Naive thymus-derived CD4-positive, alpha-beta T cell (primary cell): ENCODE data around the gene GABRD. TPM values are rescaled to one million over a fixed set of nuclear protein-coding genes. Genes with fewer than 3 reads are reported as not detected.

Experiments
- ATAC-seq: fragments of 150-1000 bp; cut with Tn5 transposase; 2 replicates; pipeline ENCODE4 v1.10.0; 2021; ENCODE audit warnings: mild to moderate bottlenecking, moderate library complexity
- CTCF ChIA-PET: fragments of 350-600 bp; sonication (Branson Sonifier 250); formaldehyde crosslinking; loops from one replicate; lab custom pipeline; 2021; ENCODE audit warnings: antibody characterized with exemption; lab: Charles Lee
- POLR2A ChIA-PET: fragments of 350-600 bp; sonication (Branson Sonifier 250); formaldehyde crosslinking; loops from one replicate; lab custom pipeline; 2021; ENCODE audit warnings: antibody characterized with exemption, inconsistent platforms; lab: Charles Lee
- DNase-seq, 9 donors: peaks; one replicate each; pipeline versions ENCODE4 v3.0.0 to v3.0.0-alpha.2; 2020 to 2022; ENCODE audit warnings: mixed read lengths in 1 of 9
- H3K27ac ChIP-seq: one replicate; pipeline ENCODE4 v1.7.0; 2013; ENCODE audit warnings: mild to moderate bottlenecking, low read depth, low read length, moderate library complexity
- H3K27me3 ChIP-seq, 2 donors: one replicate each; pipeline ENCODE4 v1.7.0; 2013; ENCODE audit warnings: low read length in 2 of 2, mild to moderate bottlenecking in 2 of 2, moderate library complexity in 2 of 2; ENCODE audit not compliant: control insufficient read depth in 2 of 2, insufficient read depth in 2 of 2
- H3K36me3 ChIP-seq, 3 experiments: 1 replicate in 2 of 3; 2 replicates in 1 of 3; pipeline ENCODE4 v1.7.0; 2013; ENCODE audit warnings: low read length in 3 of 3, mild to moderate bottlenecking in 3 of 3, moderate library complexity in 1 of 3; ENCODE audit not compliant: insufficient read depth in 3 of 3, control insufficient read depth in 2 of 3
- H3K4me1 ChIP-seq, 2 donors: one replicate each; pipeline ENCODE4 v1.7.0; 2013; ENCODE audit warnings: low read length in 2 of 2, mild to moderate bottlenecking in 2 of 2, moderate library complexity in 1 of 2; ENCODE audit not compliant: control insufficient read depth in 2 of 2, insufficient read depth in 2 of 2
- H3K4me3 ChIP-seq: 2 replicates; pipeline ENCODE4 v1.7.0; 2013; ENCODE audit warnings: mild to moderate bottlenecking, low read length
- H3K9me3 ChIP-seq, 3 experiments: 1 replicate in 2 of 3; 2 replicates in 1 of 3; pipeline ENCODE4 v1.7.0; 2013; ENCODE audit warnings: low read length in 3 of 3; ENCODE audit not compliant: control insufficient read depth in 2 of 3
- H3K27ac Mint-ChIP-seq, 9 donors: one replicate each; pipeline ENCODE4 v1.8.0; 2020 to 2022; ENCODE audit warnings: mixed read lengths in 9 of 9, mild to moderate bottlenecking in 8 of 9, moderate library complexity in 5 of 9, inconsistent platforms in 2 of 9
- H3K27me3 Mint-ChIP-seq, 5 donors: one replicate each; pipeline ENCODE4 v1.8.0; 2021 to 2022; ENCODE audit warnings: mixed read lengths in 5 of 5, mild to moderate bottlenecking in 1 of 5
- H3K36me3 Mint-ChIP-seq, 5 donors: one replicate each; pipeline ENCODE4 v1.8.0; 2020 to 2022; ENCODE audit warnings: mixed read lengths in 5 of 5, mild to moderate bottlenecking in 3 of 5, inconsistent platforms in 1 of 5
- H3K4me1 Mint-ChIP-seq, 7 donors: one replicate each; pipeline ENCODE4 v1.8.0; 2020 to 2022; ENCODE audit warnings: mixed read lengths in 7 of 7, mild to moderate bottlenecking in 3 of 7, inconsistent platforms in 1 of 7
- H3K4me3 Mint-ChIP-seq, 10 donors: one replicate each; pipeline ENCODE4 v1.8.0; 2020 to 2022; ENCODE audit warnings: mild to moderate bottlenecking in 10 of 10, mixed read lengths in 10 of 10, moderate library complexity in 6 of 10, inconsistent platforms in 2 of 10
- H3K9me3 Mint-ChIP-seq, 11 donors: one replicate each; pipeline ENCODE4 v1.8.0; 2020 to 2022; ENCODE audit warnings: mixed read lengths in 11 of 11, mild to moderate bottlenecking in 4 of 11, inconsistent platforms in 1 of 11, moderate library complexity in 1 of 11
- intact Hi-C, 2 donors: fragments of 100-400 bp; cut with micrococcal nuclease; formaldehyde crosslinking; loops; one replicate each; pipeline ENCODE4 v1.15.1; 2023
- polyA plus RNA-seq, 2 donors: library from polyadenylated mRNA; unstranded; fragments of 300-500 nt; fragmentation: Illumina TruSeq; gene quantifications; one replicate each; pipeline ENCODE4 v1.2.3, GENCODE V29; 2021
- total RNA-seq, 6 experiments: library from RNA in 5 of 6; stranded (reverse) in 5 of 6; gene quantifications; 1 replicate in 5 of 6; 2 replicates in 1 of 6; pipeline ENCODE4 v1.2.3 and lab custom pipeline; 2021 to 2026

The GABRD gene
- total and polyA plus RNA-seq, 7 experiments from 2014 or later, result 0.17 to 0.31 (median 0.21) TPM; not detected in 4

- H3K27me3 ChIP-seq, result no peaks in the 10 kb centered on the region
- Mint-ChIP-seq H3K27ac (no peak overlapping the region), H3K36me3 (no peaks in the 10 kb centered on the region), H3K27me3 (no peaks in the 10 kb centered on the region), H3K9me3 (no peaks in the 10 kb centered on the region), H3K4me1 (peaks cover 0 to 2% (median 0%) of the 10 kb centered on the region in 7 donors), H3K4me3 (no peak overlapping the region)
- H3K4me3 ChIP-seq, result no peak overlapping the region
- H3K36me3 ChIP-seq, result no peaks in the 10 kb centered on the region
- CTCF ChIA-PET, result interaction anchor here (1.6 kb wide), 1 partner anchor 14 kb away, joined by 3 read pairs; no protein-coding TSS in a partner anchor
- ATAC-seq (no peak), DNase-seq (no peak)
- H3K4me1 ChIP-seq, result no peaks in the 10 kb centered on the region
- POLR2A ChIA-PET, result no interaction called here
- no peaks in the 10 kb centered on the region for H3K9me3 ChIP-seq
- intact Hi-C loops, result no loop called here
- H3K27ac ChIP-seq, result no peak overlapping the region
Measured at GRCh38 chr1:2030076-2030871, 11.1 kb downstream of the GABRD start.

GRCh38 chr1:2031546-2032540 lies 12.7 kb downstream of the GABRD start:
- H3K4me3 ChIP-seq, result no peak overlapping the region
- Mint-ChIP-seq H3K4me1 (no peaks in the 10 kb centered on the region), H3K4me3 (no peak overlapping the region), H3K9me3 (no peaks in the 10 kb centered on the region), H3K36me3 (no peaks in the 10 kb centered on the region), H3K27ac (no peak overlapping the region), H3K27me3 (no peaks in the 10 kb centered on the region)
- intact Hi-C loops, result no loop called here
- no peaks in the 10 kb centered on the region for H3K36me3 ChIP-seq
- H3K27me3 ChIP-seq, result no peaks in the 10 kb centered on the region
- H3K9me3 ChIP-seq, result no peaks in the 10 kb centered on the region
- POLR2A ChIA-PET, result no interaction called here
- DNase-seq (no peak), ATAC-seq (no peak)
- CTCF ChIA-PET, result interaction anchor here (1.6 kb wide), 1 partner anchor 13 kb away, joined by 3 read pairs; no protein-coding TSS in a partner anchor
- H3K4me1 ChIP-seq, result no peaks in the 10 kb centered on the region
- H3K27ac ChIP-seq, result no peak overlapping the region

DNA sequence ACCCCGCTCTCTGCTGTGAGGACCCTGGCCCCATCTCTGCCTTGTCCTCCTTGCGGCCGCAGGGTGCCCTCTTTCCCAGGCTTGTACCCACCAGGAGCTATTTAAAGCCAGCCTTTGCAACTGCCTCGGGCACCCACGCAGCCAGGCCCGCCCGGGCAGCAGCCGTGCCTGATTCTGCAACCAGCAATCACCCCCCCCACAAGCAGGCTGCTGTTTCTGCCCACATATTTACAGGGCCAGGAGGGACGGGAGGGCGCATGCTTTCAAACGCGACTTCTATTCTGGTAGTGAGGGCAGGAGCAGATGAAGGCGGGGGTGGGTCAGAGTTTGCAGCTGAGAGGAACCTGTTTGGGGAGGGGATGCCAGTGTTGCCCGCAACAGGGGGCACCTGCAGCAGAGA lies 13.6 kb downstream of the GABRD start:
- POLR2A ChIA-PET, result no interaction called here
- no peak overlapping the region for H3K4me3 Mint-ChIP-seq

GRCh38 chr1:2033165-2033564 lies 14.0 kb downstream of the GABRD start:
- Histone ChIP-seq H3K27me3 (no peaks in the 10 kb centered on the region), H3K27ac (no peak overlapping the region), H3K9me3 (no peaks in the 10 kb centered on the region), H3K4me3 (no peak overlapping the region), H3K36me3 (no peaks in the 10 kb centered on the region), H3K4me1 (no peaks in the 10 kb centered on the region)
- no peak for DNase-seq
- H3K4me3 Mint-ChIP-seq, result no peak overlapping the region
- ATAC-seq, result no peak
- POLR2A ChIA-PET, result no interaction called here
- H3K9me3 Mint-ChIP-seq, result no peaks in the 10 kb centered on the region
- CTCF ChIA-PET, result no interaction called here
- H3K4me1 Mint-ChIP-seq, result no peaks in the 10 kb centered on the region
- intact Hi-C loops, result no loop called here
- H3K27me3 Mint-ChIP-seq, result no peaks in the 10 kb centered on the region
- no peaks in the 10 kb centered on the region for H3K36me3 Mint-ChIP-seq
- H3K27ac Mint-ChIP-seq, result no peak overlapping the region

More for the DNA sequence above, 13.6 kb downstream of the GABRD start:
- Mint-ChIP-seq H3K36me3 (no peaks in the 10 kb centered on the region), H3K4me1 (no peaks in the 10 kb centered on the region), H3K27me3 (no peaks in the 10 kb centered on the region), H3K27ac (no peak overlapping the region), H3K9me3 (no peaks in the 10 kb centered on the region)
- no peak overlapping the region for H3K4me3 ChIP-seq
- intact Hi-C loops, result no loop called here
- CTCF ChIA-PET, result no interaction called here
- ATAC-seq (no peak), DNase-seq (no peak)
- H3K27ac ChIP-seq, result no peak overlapping the region
- no peaks in the 10 kb centered on the region for H3K36me3 ChIP-seq
- H3K27me3 ChIP-seq, result no peaks in the 10 kb centered on the region
- no peaks in the 10 kb centered on the region for H3K4me1 ChIP-seq
- H3K9me3 ChIP-seq, result no peaks in the 10 kb centered on the region

- H3K4me3 ChIP-seq, result no peak overlapping the region
- Mint-ChIP-seq H3K9me3 (no peaks in the 10 kb centered on the region), H3K36me3 (no peaks in the 10 kb centered on the region), H3K4me3 (no peak overlapping the region), H3K27ac (no peak overlapping the region), H3K27me3 (no peaks in the 10 kb centered on the region), H3K4me1 (no peaks in the 10 kb centered on the region)
- H3K9me3 ChIP-seq, result no peaks in the 10 kb centered on the region
- no peaks in the 10 kb centered on the region for H3K27me3 ChIP-seq
- DNase-seq (no peak), ATAC-seq (no peak)
- no peak overlapping the region for H3K27ac ChIP-seq
- ChIA-PET POLR2A (no interaction called here), CTCF (interaction anchor here (0.8 to 1.1 kb wide), 2 partner anchors 8 to 10 kb away, joined by 3 read pairs; no protein-coding TSS in a partner anchor)
- H3K36me3 ChIP-seq, result no peaks in the 10 kb centered on the region
- no peaks in the 10 kb centered on the region for H3K4me1 ChIP-seq
- intact Hi-C loops, result no loop called here
Measured at GRCh38 chr1:2036287-2036686, 17.1 kb downstream of the GABRD start.

DNA sequence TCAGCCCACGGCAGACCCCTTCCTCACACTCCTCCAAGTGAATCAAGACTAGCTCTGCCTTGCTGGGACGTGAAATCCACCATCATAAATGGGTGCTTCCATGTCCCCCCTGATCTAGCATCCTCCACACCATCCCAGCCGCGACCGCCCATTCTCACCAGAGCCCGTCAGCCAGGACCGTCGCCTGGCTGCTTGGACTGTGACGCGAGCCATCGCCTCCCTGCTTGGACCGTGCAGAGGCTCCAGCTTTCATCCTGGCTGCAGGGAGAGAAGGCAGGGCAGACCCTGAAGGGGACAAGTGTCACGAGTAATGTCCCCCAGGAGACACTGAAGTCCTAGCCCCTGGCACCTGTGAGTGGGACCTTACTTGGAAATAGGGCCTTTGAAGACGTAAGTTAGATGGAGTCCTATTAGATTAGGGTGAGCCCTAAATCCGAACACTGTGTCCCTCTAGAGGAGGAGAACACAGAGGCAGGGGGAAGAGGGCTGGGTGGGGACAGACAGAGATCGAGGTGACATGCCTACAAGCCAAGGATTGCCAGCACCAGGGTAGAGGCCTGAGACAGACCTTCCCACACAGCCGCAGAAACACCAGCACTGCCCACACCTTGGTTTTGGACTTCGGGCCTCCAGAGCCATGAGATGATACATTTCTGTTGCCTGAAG lies 18.3 kb downstream of the GABRD start:
- Histone ChIP-seq H3K4me1 (no peaks in the 10 kb centered on the region), H3K4me3 (no peak overlapping the region), H3K9me3 (no peaks in the 10 kb centered on the region), H3K27me3 (no peaks in the 10 kb centered on the region), H3K27ac (no peak overlapping the region), H3K36me3 (no peaks in the 10 kb centered on the region)
- POLR2A ChIA-PET, result no interaction called here
- H3K4me1 Mint-ChIP-seq, result no peaks in the 10 kb centered on the region
- H3K4me3 Mint-ChIP-seq, result no peak overlapping the region
- H3K27me3 Mint-ChIP-seq, result no peaks in the 10 kb centered on the region
- CTCF ChIA-PET, result interaction anchor here (1.1 kb wide), 1 partner anchor 9 kb away, joined by 3 read pairs; no protein-coding TSS in a partner anchor
- H3K27ac Mint-ChIP-seq, result no peak overlapping the region
- ATAC-seq (no peak), DNase-seq (no peak)
- intact Hi-C loops, result no loop called here
- no peaks in the 10 kb centered on the region for H3K9me3 Mint-ChIP-seq
- H3K36me3 Mint-ChIP-seq, result no peaks in the 10 kb centered on the region
